Measurements from ENCODE around the gene RPL36. TPM values are rescaled to one million over a fixed set of nuclear protein-coding genes. Genes with fewer than 3 reads are reported as not detected.

The RPL36 gene
- total RNA-seq, 1 experiment from 2014 or later = 1,504 TPM

GRCh38 chr19:5714816-5715215 lies 24.7 kb downstream of the RPL36 start (continued):
- TF ChIP-seq REST (IDR thresholded peaks at IDR 0.05; ENCODE audit: low read depth) (no peak), POLR2A (IDR thresholded peaks at IDR 0.05; ENCODE audit: borderline replicate concordance, extremely low read depth, insufficient read depth, insufficient read length) (no peak), FOSL1 (IDR thresholded peaks at IDR 0.05; ENCODE audit: low read depth) (no peak), ELF1 (IDR thresholded peaks at IDR 0.05; ENCODE audit: borderline replicate concordance, low read depth) (no peak), SRF (IDR thresholded peaks at IDR 0.05; ENCODE audit: low read depth) (no peak), EZH2 (IDR thresholded peaks at IDR 0.05) (no peak), SIN3A (IDR thresholded peaks at IDR 0.05; ENCODE audit: low read depth) (no peak), TCF7L2 (IDR thresholded peaks at IDR 0.05; ENCODE audit: borderline replicate concordance, extremely low read depth, insufficient read depth, insufficient read length) (no peak), CEBPB (IDR thresholded peaks at IDR 0.05; ENCODE audit: low read depth) (no peak), SP1 (IDR thresholded peaks at IDR 0.05; ENCODE audit: low read depth) (no peak), EGR1 (IDR thresholded peaks at IDR 0.05; ENCODE audit: low read depth) (no peak)

GRCh38 chr19:5717215-5717935 lies 27.3 kb downstream of the RPL36 start:
- peak overlapping the region; percentile 88 for H3K4me2 ChIP-seq (ENCODE audit: low read length)
- ChIA-PET RAD21 (ENCODE audit: low non-redundant PET in 1 of 2, low total read pairs in 2 of 2, uncharacterized antibody in 2 of 2, unreplicated experiment in 2 of 2) (interaction anchor here in 1 of 2 experiments (0.6 kb wide), 1 partner anchor 30 kb away, joined by 4 read pairs; no protein-coding TSS in a partner anchor), CTCF (interaction anchor here (1.5 to 2.1 kb wide), 2 partner anchors 28 to 30 kb away, joined by 4 to 7 read pairs; partner anchors contain the start of gene RPL36), POLR2A (interaction anchor here (1.0 to 1.6 kb wide), 3 partner anchors 26 to 111 kb away, joined by 3 to 5 read pairs (median 4); partner anchors contain the start of gene RPL36)
- ATAC-seq (no peak), DNase-seq (ENCODE audit: low read depth, low spot score) (no peak)
- H3K36me3 ChIP-seq (ENCODE audit: control insufficient read depth in 1 of 2, insufficient read depth in 2 of 2, low read length in 2 of 2) = peaks cover 15 to 26% of the 10 kb centered on the region in 2 experiments; a peak in 3 of 4 replicates
- no peaks in the 10 kb centered on the region for H3K9me3 ChIP-seq (ENCODE audit: control insufficient read depth in 1 of 2, insufficient read depth in 1 of 2, low read depth in 1 of 2, low read length in 2 of 2)
- H3K4me1 ChIP-seq (ENCODE audit: control insufficient read depth in 1 of 2, insufficient read depth in 2 of 2, low read length in 2 of 2) = peaks cover 10 to 28% of the 10 kb centered on the region in 2 experiments
- H2AFZ ChIP-seq (ENCODE audit: low read depth, low read length, poor library complexity, severe bottlenecking) = no peak overlapping the region
- peak overlapping the region; percentile 99; the same call in 1 of the 2 replicates for H3K9ac ChIP-seq (ENCODE audit: low read length)
- BruUV-seq (replicated peaks) = no TSS peak
- H3K4me3 ChIP-seq (replicated peaks in 1 of 2; ENCODE audit: low read depth in 1 of 2, low read length in 2 of 2) = peak overlapping the region; percentile 99 to 100; a peak in 3 of 4 replicates
- peaks cover 72% of the 10 kb centered on the region for H3K79me2 ChIP-seq (ENCODE audit: insufficient read depth, low read length)
- no peaks in the 10 kb centered on the region for H3K27me3 ChIP-seq (ENCODE audit: insufficient read depth, low read length)
- H3K27ac ChIP-seq (ENCODE audit: low read depth, low read length) = peak overlapping the region; percentile 85
- peaks cover 5% of the 10 kb centered on the region; the same call in 1 of the 2 replicates for H4K20me1 ChIP-seq (ENCODE audit: insufficient read depth)
- H3K9me2 ChIP-seq (ENCODE audit: insufficient read depth) = no peaks in the 10 kb centered on the region
- intact Hi-C loops (cut with micrococcal nuclease) = no loop called here
- no peak for TF ChIP-seq ZFX (IDR thresholded peaks at IDR 0.05)
- no peak for TF ChIP-seq EGR1 (IDR thresholded peaks at IDR 0.05; ENCODE audit: low read depth)
- no peak for TF ChIP-seq CEBPB (IDR thresholded peaks at IDR 0.05; ENCODE audit: low read depth)
- TF ChIP-seq REST (IDR thresholded peaks at IDR 0.05; ENCODE audit: low read depth) = no peak
- no peak for TF ChIP-seq ZBTB33 (IDR thresholded peaks at IDR 0.05; ENCODE audit: extremely low read depth, insufficient replicate concordance, low read length)
- no peak for TF ChIP-seq EZH2 (IDR thresholded peaks at IDR 0.05)
- TF ChIP-seq MAX (IDR thresholded peaks at IDR 0.05) = no peak
- TF ChIP-seq RAD21 (IDR thresholded peaks at IDR 0.05; ENCODE audit: low read depth) = no peak

Data from HCT116 (cell line).